Measurements from ENCODE around the gene MGAT3. TPM values are rescaled to one million over a fixed set of nuclear protein-coding genes. Genes with fewer than 3 reads are reported as not detected.

Gene MGAT3
- polyA plus RNA-seq, 1 of the 3 experiments (the other 2 are of a cell fraction): 0.16 TPM

DNA sequence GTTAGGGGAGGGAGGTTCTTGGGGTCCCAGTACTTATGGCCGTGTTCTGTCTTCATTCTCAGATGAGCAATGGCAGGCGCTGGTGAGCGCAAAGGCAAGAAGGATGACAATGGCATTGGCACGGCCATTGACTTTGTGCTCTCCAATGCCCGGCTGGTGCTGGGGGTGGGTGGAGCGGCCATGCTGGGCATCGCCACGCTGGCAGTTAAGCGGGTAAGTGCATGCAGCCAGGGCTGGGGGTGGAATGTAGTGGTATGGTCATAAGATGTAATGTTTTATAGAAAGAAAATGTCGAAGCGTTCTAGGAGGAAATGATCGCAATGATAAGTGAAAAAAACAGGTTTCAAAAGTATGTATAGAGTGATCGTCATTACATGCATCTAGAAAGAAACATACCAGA, 54.4 kb downstream of the MGAT3 start:
- H3F3A ChIP-seq (replicated peaks; ENCODE audit: insufficient read depth): no peaks in the 10 kb centered on the region
- no peaks in the 10 kb centered on the region for H3K9me3 ChIP-seq
- H3K9me2 ChIP-seq: no peaks in the 10 kb centered on the region
- no peaks in the 10 kb centered on the region for H4K20me1 ChIP-seq (ENCODE audit: insufficient read depth)
- no peaks in the 10 kb centered on the region for H3K27me3 ChIP-seq (ENCODE audit: insufficient read depth)
- H3K9ac ChIP-seq: no peak overlapping the region
- ChIA-PET POLR2A (no interaction called here), CTCF (interaction anchor here (1.5 kb wide), 1 partner anchor 18 kb away, joined by 3 read pairs; no protein-coding TSS in a partner anchor)
- H3K27ac ChIP-seq (ENCODE audit: low read depth in 2 of 2, low read length in 1 of 2): no peak overlapping the region
- H3K79me2 ChIP-seq (ENCODE audit: insufficient read depth): peaks cover 11% of the 10 kb centered on the region; the same call in 1 of the 2 replicates
- no peaks in the 10 kb centered on the region for H3K4me1 ChIP-seq (ENCODE audit: control insufficient read depth in 1 of 2, insufficient read depth in 2 of 2, low read depth in 1 of 2, low read length in 1 of 2)
- no peak for TF ChIP-seq GATA2 (CRISPR knock-in tag; IDR thresholded peaks at IDR 0.05)
- TF ChIP-seq TEAD4 (IDR thresholded peaks at IDR 0.05; ENCODE audit: borderline replicate concordance, insufficient read depth): no peak
- TF ChIP-seq, protein P1, sequence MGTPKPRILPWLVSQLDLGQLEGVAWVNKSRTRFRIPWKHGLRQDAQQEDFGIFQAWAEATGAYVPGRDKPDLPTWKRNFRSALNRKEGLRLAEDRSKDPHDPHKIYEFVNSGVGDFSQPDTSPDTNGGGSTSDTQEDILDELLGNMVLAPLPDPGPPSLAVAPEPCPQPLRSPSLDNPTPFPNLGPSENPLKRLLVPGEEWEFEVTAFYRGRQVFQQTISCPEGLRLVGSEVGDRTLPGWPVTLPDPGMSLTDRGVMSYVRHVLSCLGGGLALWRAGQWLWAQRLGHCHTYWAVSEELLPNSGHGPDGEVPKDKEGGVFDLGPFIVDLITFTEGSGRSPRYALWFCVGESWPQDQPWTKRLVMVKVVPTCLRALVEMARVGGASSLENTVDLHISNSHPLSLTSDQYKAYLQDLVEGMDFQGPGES (IDR thresholded peaks at IDR 0.05; ENCODE audit: low read depth, low read length): no peak
- TF ChIP-seq, protein P2, sequence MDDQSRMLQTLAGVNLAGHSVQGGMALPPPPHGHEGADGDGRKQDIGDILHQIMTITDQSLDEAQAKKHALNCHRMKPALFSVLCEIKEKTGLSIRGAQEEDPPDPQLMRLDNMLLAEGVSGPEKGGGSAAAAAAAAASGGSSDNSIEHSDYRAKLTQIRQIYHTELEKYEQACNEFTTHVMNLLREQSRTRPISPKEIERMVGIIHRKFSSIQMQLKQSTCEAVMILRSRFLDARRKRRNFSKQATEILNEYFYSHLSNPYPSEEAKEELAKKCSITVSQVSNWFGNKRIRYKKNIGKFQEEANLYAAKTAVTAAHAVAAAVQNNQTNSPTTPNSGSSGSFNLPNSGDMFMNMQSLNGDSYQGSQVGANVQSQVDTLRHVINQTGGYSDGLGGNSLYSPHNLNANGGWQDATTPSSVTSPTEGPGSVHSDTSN (IDR thresholded peaks at IDR 0.05): no peak
- no peak for TF ChIP-seq ELF1 (IDR thresholded peaks at IDR 0.05)
- TF ChIP-seq, protein P3, sequence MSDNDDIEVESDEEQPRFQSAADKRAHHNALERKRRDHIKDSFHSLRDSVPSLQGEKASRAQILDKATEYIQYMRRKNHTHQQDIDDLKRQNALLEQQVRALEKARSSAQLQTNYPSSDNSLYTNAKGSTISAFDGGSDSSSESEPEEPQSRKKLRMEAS (IDR thresholded peaks at IDR 0.05; ENCODE audit: low read depth): no peak
- TF ChIP-seq FOXJ3 (CRISPR knock-in tag; IDR thresholded peaks at IDR 0.05): no peak
- H3K4me3 ChIP-seq (ENCODE audit: low read depth in 2 of 2, low read length in 1 of 2): no peak overlapping the region
- H3K36me3 ChIP-seq (replicated peaks in 1 of 2; ENCODE audit: control insufficient read depth in 1 of 2, insufficient read depth in 2 of 2, low read length in 1 of 2): peaks cover 0 to 54% of the 10 kb centered on the region in 2 experiments
- DNase-seq: no peak
- H3K4me2 ChIP-seq: no peak overlapping the region
- H2AFZ ChIP-seq (ENCODE audit: low read depth): no peak overlapping the region
- WGBS (ENCODE audit: low lambda C conversion rate): 97% methylated on average over 5 of the region's 13 CpGs

- Histone ChIP-seq H3K4me3 (ENCODE audit: low read depth in 2 of 2, low read length in 1 of 2) (no peak overlapping the region), H3K4me2 (no peak overlapping the region), H3K9me2 (no peaks in the 10 kb centered on the region), H3K27me3 (ENCODE audit: insufficient read depth) (no peaks in the 10 kb centered on the region), H2AFZ (ENCODE audit: low read depth) (no peak overlapping the region), H3K9ac (no peak overlapping the region), H3K27ac (ENCODE audit: low read depth in 2 of 2, low read length in 1 of 2) (no peak overlapping the region), H3F3A (replicated peaks; ENCODE audit: insufficient read depth) (no peaks in the 10 kb centered on the region), H3K36me3 (replicated peaks in 1 of 2; ENCODE audit: control insufficient read depth in 1 of 2, insufficient read depth in 2 of 2, low read length in 1 of 2) (peaks cover 0 to 53% of the 10 kb centered on the region in 2 experiments), H4K20me1 (ENCODE audit: insufficient read depth) (no peaks in the 10 kb centered on the region), H3K4me1 (ENCODE audit: control insufficient read depth in 1 of 2, insufficient read depth in 2 of 2, low read depth in 1 of 2, low read length in 1 of 2) (no peaks in the 10 kb centered on the region), H3K79me2 (ENCODE audit: insufficient read depth) (peaks cover 11% of the 10 kb centered on the region; the same call in 1 of the 2 replicates), H3K9me3 (no peaks in the 10 kb centered on the region)
- POLR2A ChIA-PET: no interaction called here
- no peak for DNase-seq
- CTCF ChIA-PET: interaction anchor here (0.7 to 1.6 kb wide), 2 partner anchors 12 to 18 kb away, joined by 3 read pairs; no protein-coding TSS in a partner anchor
- 100% methylated on average over 1 of the region's 10 CpGs for WGBS (ENCODE audit: low lambda C conversion rate)
- TF ChIP-seq TCF12 (IDR thresholded peaks at IDR 0.05): no peak
These were observed 55.2 kb downstream of the MGAT3 start for GRCh38 chr22:39512026-39512425.

DNA sequence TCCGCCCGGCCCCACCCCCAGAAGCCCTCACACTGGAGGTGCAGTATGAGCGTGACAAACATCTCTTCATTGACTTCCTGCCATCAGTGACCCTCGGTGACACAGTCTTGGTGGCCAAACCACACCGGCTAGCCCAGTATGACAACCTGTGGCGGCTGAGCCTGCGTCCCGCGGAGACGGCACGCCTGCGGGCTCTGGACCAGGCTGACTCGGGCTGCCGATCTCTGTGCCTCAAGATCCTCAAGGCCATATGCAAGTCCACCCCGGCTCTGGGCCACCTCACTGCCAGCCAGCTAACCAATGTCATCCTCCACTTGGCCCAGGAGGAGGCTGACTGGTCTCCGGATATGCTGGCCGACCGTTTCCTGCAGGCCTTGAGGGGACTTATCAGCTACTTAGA, 57.0 kb downstream of the MGAT3 start:
- Histone ChIP-seq H3K9me3 (no peaks in the 10 kb centered on the region), H3K27me3 (ENCODE audit: insufficient read depth) (no peaks in the 10 kb centered on the region), H3K36me3 (replicated peaks in 1 of 2; ENCODE audit: control insufficient read depth in 1 of 2, insufficient read depth in 2 of 2, low read length in 1 of 2) (peaks cover 2 to 49% of the 10 kb centered on the region in 2 experiments), H3K4me3 (ENCODE audit: low read depth in 2 of 2, low read length in 1 of 2) (no peak overlapping the region), H3K9ac (no peak overlapping the region), H2AFZ (ENCODE audit: low read depth) (no peak overlapping the region), H3K27ac (ENCODE audit: low read depth in 2 of 2, low read length in 1 of 2) (no peak overlapping the region), H3K4me2 (no peak overlapping the region), H3K9me2 (no peaks in the 10 kb centered on the region), H4K20me1 (ENCODE audit: insufficient read depth) (no peaks in the 10 kb centered on the region), H3F3A (replicated peaks; ENCODE audit: insufficient read depth) (peaks cover 6% of the 10 kb centered on the region), H3K4me1 (ENCODE audit: control insufficient read depth in 1 of 2, insufficient read depth in 2 of 2, low read depth in 1 of 2, low read length in 1 of 2) (peaks cover 4 to 5% of the 10 kb centered on the region in 2 experiments; a peak in 2 of 4 replicates), H3K79me2 (ENCODE audit: insufficient read depth) (peaks cover 16% of the 10 kb centered on the region; the same call in 1 of the 2 replicates)
- WGBS (ENCODE audit: low lambda C conversion rate): 60% methylated on average over 1 of the region's 18 CpGs
- ChIA-PET POLR2A (no interaction called here), CTCF (interaction anchor here (1.2 to 3.6 kb wide), 6 partner anchors 9 to 114 kb away, joined by 3 to 17 read pairs (median 13); partner anchors contain the start of gene TAB1)
- no peak for TF ChIP-seq CHD2 (IDR thresholded peaks at IDR 0.05; ENCODE audit: low read length, partially characterized antibody)
- DNase-seq: no peak

Measured in SK-N-SH (cell line).